NCI-H146 treated with DMSO at 0.1 percent for 48 hours (cell line): Measurements from ENCODE around the gene FER1L5.

Experiments
- DNase-seq: peaks from one replicate; lab custom pipeline; 2025; ENCODE audit not compliant: unreplicated experiment; lab: John Stamatoyannopoulos, UW

Gene FER1L5

DNA sequence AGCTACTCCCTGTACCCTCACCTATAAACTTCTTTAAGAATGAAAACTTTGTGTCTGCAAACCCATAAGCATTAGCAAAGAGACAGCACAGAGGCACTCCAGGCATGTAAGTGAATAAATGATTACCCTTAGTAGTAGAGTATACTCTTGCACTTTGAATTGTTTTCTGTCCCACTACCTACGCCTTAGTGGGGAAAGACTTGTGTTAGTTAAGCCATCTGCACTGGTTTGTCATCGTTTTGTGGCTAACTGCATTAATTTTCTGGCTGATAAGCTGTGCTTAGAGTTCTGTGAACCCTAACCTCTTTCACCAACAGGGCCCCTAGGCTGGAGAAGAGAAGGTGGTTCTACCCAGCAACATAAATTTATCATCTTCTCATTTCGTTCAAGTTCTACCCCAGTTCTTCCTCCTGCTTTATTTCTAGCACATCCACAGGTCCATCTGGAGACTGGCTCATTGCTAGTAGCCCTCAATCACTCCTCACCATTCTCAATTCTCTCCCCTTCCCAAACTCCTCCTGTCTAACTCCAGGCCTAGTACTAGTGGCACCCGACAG, 96.6 kb downstream of the FER1L5 start:
- no peak for DNase-seq

DNA sequence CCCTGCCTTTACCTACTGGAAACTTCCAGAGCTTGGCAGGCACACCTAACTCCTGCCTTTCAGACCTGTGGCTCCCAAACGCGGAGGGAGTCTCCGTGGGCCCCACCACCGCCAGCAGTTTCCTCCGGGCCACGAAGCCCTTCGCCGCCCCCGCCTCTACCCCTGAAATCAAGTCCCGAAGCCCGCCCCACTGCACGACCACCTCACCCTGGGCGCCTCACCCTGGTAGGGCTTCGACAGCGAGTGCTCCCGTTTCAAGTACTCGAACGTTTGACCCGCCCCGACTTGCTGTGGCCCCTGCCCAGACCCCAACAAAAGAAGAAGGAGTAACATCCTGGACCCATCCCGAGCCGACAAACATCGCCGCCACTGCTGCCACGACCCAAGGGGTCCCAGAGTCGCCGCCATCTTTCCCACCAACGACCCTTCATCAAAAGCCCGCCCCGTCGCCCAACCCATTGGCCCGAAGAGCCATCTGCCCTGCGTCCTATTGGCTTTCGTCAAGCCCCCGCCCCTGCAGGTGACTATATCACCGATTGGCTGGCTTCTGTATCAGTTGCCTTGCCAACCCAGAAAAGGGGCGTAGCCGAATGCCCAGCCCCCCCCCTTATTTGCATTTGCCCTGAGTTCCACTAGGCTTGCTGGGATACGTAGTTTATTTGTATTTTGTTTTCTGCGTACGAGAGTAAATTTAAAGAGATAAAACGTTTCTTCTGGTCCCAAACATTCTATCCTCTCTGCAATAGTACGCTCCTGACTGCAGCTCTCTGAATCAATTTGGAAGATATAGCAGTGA, 97.3 kb downstream of the FER1L5 start, which contains the start of gene LMAN2L:
LMAN2L (minus strand) TSS at position 432 of the 796 bp plus-strand sequence; CDS start at position 408, 24 bp downstream.
- peak; percentile 94 for DNase-seq

DNA sequence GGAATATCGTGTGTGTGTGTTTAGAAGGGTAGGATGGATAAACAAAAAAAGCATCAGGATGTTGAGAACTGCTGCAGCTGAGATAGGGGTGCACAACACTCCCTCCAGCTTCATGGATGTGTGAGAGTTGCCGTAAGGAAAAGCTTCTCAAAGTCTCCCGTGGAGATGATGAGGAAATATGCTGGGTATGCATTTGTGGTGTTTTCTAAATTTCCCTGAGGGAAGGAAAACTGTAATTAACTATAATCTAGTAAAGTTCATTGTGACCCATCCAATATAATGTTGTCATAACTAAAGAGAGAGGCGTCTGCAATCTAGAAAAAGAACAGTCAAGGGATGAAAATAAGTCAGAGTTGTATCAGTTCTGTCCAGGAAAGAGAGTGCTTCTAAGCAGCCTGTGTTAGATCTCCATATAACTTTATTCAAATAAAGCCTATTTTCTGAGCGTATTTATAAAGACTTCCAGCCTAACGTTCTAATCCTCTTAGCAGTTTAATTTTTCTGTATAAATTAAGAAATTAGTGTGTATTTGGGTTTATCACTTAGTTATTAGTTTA, 104.6 kb downstream of the FER1L5 start:
- DNase-seq: no peak

DNA sequence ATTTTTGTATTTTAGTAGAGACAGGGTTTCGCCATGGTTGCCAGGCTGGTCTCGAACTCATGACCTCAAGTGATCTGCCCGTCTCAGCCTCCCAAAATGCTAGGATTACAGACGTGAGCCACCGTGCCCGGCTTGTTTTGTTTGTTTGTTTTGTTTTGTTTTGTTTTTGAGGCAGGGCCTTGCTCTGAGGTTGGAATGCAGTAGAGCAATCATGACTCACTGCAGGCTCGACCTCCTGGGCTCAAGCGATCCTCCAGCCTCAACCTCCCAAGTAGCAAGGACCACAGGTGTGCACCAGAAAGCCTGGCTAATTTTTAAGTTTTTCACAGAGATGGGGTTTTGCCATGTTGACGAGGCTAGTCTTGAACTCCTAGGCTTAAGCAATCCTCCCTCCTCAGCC, 109.2 kb downstream of the FER1L5 start:
- no peak for DNase-seq

DNA sequence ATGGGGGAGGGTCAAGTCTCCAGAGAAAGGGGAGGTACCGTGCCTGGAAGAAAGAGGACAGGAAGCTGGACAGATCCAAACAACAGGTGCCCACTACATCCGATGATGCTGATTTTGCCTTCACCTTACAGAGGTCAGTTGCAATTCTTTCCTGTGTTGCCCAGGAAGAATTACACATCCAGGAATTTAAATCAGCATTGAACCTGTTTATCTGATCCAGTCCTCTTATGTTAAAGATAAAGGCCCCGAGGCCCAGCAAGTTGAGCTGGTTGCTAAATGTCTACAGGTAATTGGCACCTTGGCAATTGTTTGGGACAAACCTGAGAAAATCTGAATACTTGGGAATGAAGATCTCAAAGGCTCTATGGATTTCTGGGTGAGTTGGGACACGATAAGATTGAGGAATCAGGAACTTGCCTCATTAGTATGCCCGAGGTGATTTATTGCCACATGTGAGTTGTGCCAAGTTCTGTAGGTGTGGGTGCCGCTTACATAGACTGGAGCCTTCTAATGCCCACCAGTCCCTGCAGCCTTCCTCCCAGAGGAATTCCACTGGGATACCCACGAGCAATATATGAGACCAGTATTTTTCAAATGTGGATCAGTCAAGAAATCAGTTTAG, 111.2 kb downstream of the FER1L5 start:
- no peak for DNase-seq

DNA sequence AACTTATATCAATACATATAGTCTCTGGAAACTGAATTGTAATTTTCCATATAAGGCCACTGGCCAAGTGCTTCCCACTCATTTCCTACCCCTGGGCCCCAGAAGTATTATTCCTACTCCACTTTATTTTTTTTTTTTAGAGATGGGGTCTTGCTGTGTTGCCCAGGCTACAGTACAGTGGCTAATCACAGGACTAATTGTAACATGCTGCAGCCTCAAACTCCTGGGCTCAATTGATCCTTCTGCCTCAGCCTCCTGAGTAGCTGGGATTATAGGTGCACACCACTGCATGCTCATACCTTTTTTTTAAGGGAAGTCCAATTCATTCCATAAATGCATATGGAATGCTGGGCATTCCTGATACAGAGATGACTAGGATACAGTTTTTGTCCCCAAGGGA, 111.8 kb downstream of the FER1L5 start:
- DNase-seq: no peak
